Lung (tissue), 12 donors: Measurements from ENCODE around the gene ARHGAP42. TPM values are rescaled to one million over a fixed set of nuclear protein-coding genes. Genes with fewer than 3 reads are reported as not detected.
A peak's percentile ranks its signal among the peaks of the same experiment; 100 is the strongest.

Experiments
- ATAC-seq: fragments of 200-7000 bp; cut with Tn5 transposase; one replicate; pipeline ENCODE4 v1.9.1; 2020; ENCODE audit warnings: moderate number of reproducible peaks; ENCODE audit not compliant: insufficient read depth, low FRiP score
- DNase-seq, 3 donors: peaks; one replicate each; pipeline ENCODE4 v3.0.0-alpha.2; 2013 to 2017
- H3K27ac ChIP-seq, 2 donors: one replicate each; pipeline ENCODE4 v1.5.1; 2013; ENCODE audit warnings: mild to moderate bottlenecking in 2 of 2, moderate library complexity in 2 of 2, control low read depth in 1 of 2, inconsistent platforms in 1 of 2, low read depth in 1 of 2, low read length in 1 of 2
- H3K27me3 ChIP-seq, 3 donors: one replicate each; pipeline ENCODE4 v1.5.1; 2013; ENCODE audit warnings: low read length in 2 of 3; ENCODE audit not compliant: control insufficient read depth in 3 of 3, insufficient read depth in 3 of 3
- H3K36me3 ChIP-seq, 4 donors: one replicate each; pipeline ENCODE4 v1.5.1; 2013; ENCODE audit warnings: low read length in 4 of 4, mild to moderate bottlenecking in 1 of 4, moderate library complexity in 1 of 4; ENCODE audit not compliant: control insufficient read depth in 4 of 4, insufficient read depth in 4 of 4
- H3K4me1 ChIP-seq, 5 donors: one replicate each; pipeline ENCODE4 v1.5.1; 2013; ENCODE audit warnings: low read length in 5 of 5, mild to moderate bottlenecking in 2 of 5, moderate library complexity in 1 of 5; ENCODE audit not compliant: control insufficient read depth in 5 of 5, insufficient read depth in 5 of 5
- H3K4me3 ChIP-seq: one replicate; pipeline ENCODE4 v1.5.1; 2013; ENCODE audit warnings: mild to moderate bottlenecking, control low read depth, moderate library complexity
- H3K9ac ChIP-seq, 2 donors: one replicate each; pipeline ENCODE4 v1.5.1; 2013; ENCODE audit warnings: low read length in 2 of 2, control low read depth in 1 of 2; ENCODE audit not compliant: insufficient read depth in 1 of 2
- H3K9me3 ChIP-seq, 4 donors: one replicate each; pipeline ENCODE4 v1.5.1; 2013; ENCODE audit warnings: low read length in 3 of 4, mild to moderate bottlenecking in 1 of 4, moderate library complexity in 1 of 4; ENCODE audit not compliant: control insufficient read depth in 4 of 4, insufficient read depth in 3 of 4
- CTCF ChIP-seq: IDR thresholded peaks from 2 replicates; pipeline ENCODE4 v1.5.1; 2012; ENCODE audit warnings: mild to moderate bottlenecking; ENCODE audit errors: control extremely low read depth, extremely low read depth
- WGBS, 2 donors: extraction: QIAGEN DNeasy Blood & Tissue Kit; methylation state at CpG; one replicate each; pipeline ENCODE4 v1.1.7; 2013; 5-methylcytosine and 5-hydroxymethylcytosine counted together
- polyA plus RNA-seq, 2 donors: library from polyadenylated mRNA; stranded (reverse); fragments of 200-250 nt; gene quantifications; one replicate each; pipeline ENCODE4 v1.2.1, GENCODE V29; 2013
- total RNA-seq, 2 donors: library from RNA; depleted of rRNA in 1 of 2; stranded (reverse); fragments of >200 nt in 1 of 2; gene quantifications; one replicate each; pipeline ENCODE4 v1.2.1, GENCODE V29; 2014 to 2021
- donor health status: control.
- donor health status: control.
- donor health status: Bipolar disorder and iron deficiency.
- donor health status: healthy.
- donor health status: DM: yes; HTN: yes; CAD: no.

ARHGAP42 gene
- total and polyA plus RNA-seq, 4 donors = 4.1 to 58.6 (median 10.3) TPM

GRCh38 chr11:100821198-100821597 lies 134.1 kb downstream of the ARHGAP42 start:
- 48 to 50% methylated on average over 2 of the region's 2 CpGs for whole genome bisulfite sequencing, 2 donors
- no peak for TF ChIP-seq CTCF
- Histone ChIP-seq H3K9me3 (no peaks in the 10 kb centered on the region), H3K27ac (no peak overlapping the region), H3K27me3 (peaks cover 0 to 4% (median 0%) of the 10 kb centered on the region in 3 donors), H3K4me3 (no peak overlapping the region), H3K36me3 (no peaks in the 10 kb centered on the region), H3K9ac (no peak overlapping the region), H3K4me1 (peaks cover 0 to 33% (median 8%) of the 10 kb centered on the region in 5 donors)
- no peak for ATAC-seq
- DNase-seq = no peak

GRCh38 chr11:100823360-100823759 lies 136.3 kb downstream of the ARHGAP42 start:
- no peak for TF ChIP-seq CTCF
- Histone ChIP-seq H3K36me3 (no peaks in the 10 kb centered on the region), H3K27ac (peak overlapping the region in 1 of 2 donors; percentile 4), H3K9me3 (no peaks in the 10 kb centered on the region), H3K4me1 (peaks cover 0 to 26% (median 9%) of the 10 kb centered on the region in 5 donors), H3K4me3 (no peak overlapping the region), H3K9ac (no peak overlapping the region), H3K27me3 (peaks cover 0 to 4% (median 0%) of the 10 kb centered on the region in 3 donors)
- WGBS, 2 donors = 68 to 91% methylated on average over 1 of the region's 1 CpG
- ATAC-seq (no peak), DNase-seq (peak in 2 of 3 donors; percentile 72 to 80)

GRCh38 chr11:100824041-100824809 lies 137.1 kb downstream of the ARHGAP42 start:
- DNase-seq (no peak), ATAC-seq (no peak)
- TF ChIP-seq CTCF = no peak
- WGBS, 2 donors = 90 to 92% methylated on average over 4 of the region's 4 CpGs
- no peaks in the 10 kb centered on the region for H3K27me3 ChIP-seq
- no peak overlapping the region for H3K9ac ChIP-seq
- no peak overlapping the region for H3K4me3 ChIP-seq
- no peak overlapping the region for H3K27ac ChIP-seq
- peaks cover 0 to 26% (median 9%) of the 10 kb centered on the region in 5 donors for H3K4me1 ChIP-seq
- H3K36me3 ChIP-seq = peaks cover 0 to 2% (median 0%) of the 10 kb centered on the region in 4 donors
- H3K9me3 ChIP-seq = no peaks in the 10 kb centered on the region
